Glutamatergic neuron (in vitro differentiated cells): ENCODE measurements around the gene ARID1B. TPM values are rescaled to one million over a fixed set of nuclear protein-coding genes. Genes with fewer than 3 reads are reported as not detected.

Experiments
- DNase-seq: peaks from one replicate; pipeline ENCODE4 v3.0.0; 2022
- H3K27ac Mint-ChIP-seq: one replicate; pipeline ENCODE4 v1.8.0; 2020; ENCODE audit warnings: mild to moderate bottlenecking, mixed read lengths, inconsistent platforms; ENCODE audit not compliant: unreplicated experiment
- H3K27me3 Mint-ChIP-seq: one replicate; pipeline ENCODE4 v1.8.0; 2020; ENCODE audit warnings: mild to moderate bottlenecking, moderate library complexity, mixed read lengths, inconsistent platforms; ENCODE audit not compliant: unreplicated experiment
- H3K36me3 Mint-ChIP-seq: one replicate; pipeline ENCODE4 v1.8.0; 2020; ENCODE audit warnings: mild to moderate bottlenecking, mixed read lengths, inconsistent platforms; ENCODE audit not compliant: unreplicated experiment
- H3K4me1 Mint-ChIP-seq: one replicate; pipeline ENCODE4 v1.8.0; 2020; ENCODE audit warnings: mild to moderate bottlenecking, low read depth, mixed read lengths, inconsistent platforms; ENCODE audit not compliant: unreplicated experiment
- H3K4me3 Mint-ChIP-seq: one replicate; pipeline ENCODE4 v1.8.0; 2020; ENCODE audit warnings: mild to moderate bottlenecking, mixed read lengths, inconsistent platforms; ENCODE audit not compliant: unreplicated experiment
- H3K9me3 Mint-ChIP-seq: one replicate; pipeline ENCODE4 v1.8.0; 2020; ENCODE audit warnings: mild to moderate bottlenecking, moderate library complexity, mixed read lengths, inconsistent platforms; ENCODE audit not compliant: unreplicated experiment
- CTCF ChIP-seq: fragments of 200-600 bp; sonication (generic); IDR thresholded peaks from one replicate; pipeline ENCODE4 v1.5.0; 2021; ENCODE audit not compliant: partially characterized antibody, unreplicated experiment
- total RNA-seq: library from RNA; stranded (reverse); fragmentation: NEBNext Ultra II Directional; extraction: Animal tissue kit (Norgen Biotek cat#: 25700); gene quantifications from one replicate; pipeline ENCODE4 v1.2.1, GENCODE V29; 2021; ENCODE audit not compliant: unreplicated experiment

Gene ARID1B
- total RNA-seq, 1 donor from 2014 or later, result 202 TPM

GRCh38 chr6:156814036-156814581 is 36.9 kb downstream of the ARID1B start:
- Mint-ChIP-seq H3K36me3 (peaks cover 4% of the 10 kb centered on the region), H3K27me3 (peaks cover 2% of the 10 kb centered on the region), H3K9me3 (peaks cover 6% of the 10 kb centered on the region), H3K27ac (no peak overlapping the region), H3K4me3 (no peak overlapping the region), H3K4me1 (peaks cover 40% of the 10 kb centered on the region)
- TF ChIP-seq CTCF, result no peak
- no peak for DNase-seq

GRCh38 chr6:156816505-156816904 is 39.3 kb downstream of the ARID1B start:
- no peak for TF ChIP-seq CTCF
- no peak for DNase-seq
- Mint-ChIP-seq H3K4me1 (peaks cover 32% of the 10 kb centered on the region), H3K4me3 (no peak overlapping the region), H3K9me3 (peaks cover 3% of the 10 kb centered on the region), H3K27ac (no peak overlapping the region), H3K36me3 (no peaks in the 10 kb centered on the region), H3K27me3 (peaks cover 2% of the 10 kb centered on the region)

GRCh38 chr6:156820089-156820798 is 43.1 kb downstream of the ARID1B start:
- Mint-ChIP-seq H3K27ac (peak overlapping the region; percentile 50), H3K4me3 (no peak overlapping the region), H3K9me3 (no peaks in the 10 kb centered on the region), H3K4me1 (peaks cover 22% of the 10 kb centered on the region), H3K27me3 (no peaks in the 10 kb centered on the region), H3K36me3 (no peaks in the 10 kb centered on the region)
- no peak for TF ChIP-seq CTCF
- DNase-seq, result no peak

GRCh38 chr6:156821707-156822106 is 44.5 kb downstream of the ARID1B start:
- no peak for DNase-seq
- TF ChIP-seq CTCF, result no peak
- H3K4me3 Mint-ChIP-seq, result no peak overlapping the region
- H3K9me3 Mint-ChIP-seq, result no peaks in the 10 kb centered on the region
- H3K27ac Mint-ChIP-seq, result no peak overlapping the region
- peaks cover 22% of the 10 kb centered on the region for H3K4me1 Mint-ChIP-seq
- H3K36me3 Mint-ChIP-seq, result no peaks in the 10 kb centered on the region
- H3K27me3 Mint-ChIP-seq, result no peaks in the 10 kb centered on the region

GRCh38 chr6:156822747-156823206 is 45.6 kb downstream of the ARID1B start:
- no peak overlapping the region for H3K4me3 Mint-ChIP-seq
- H3K4me1 Mint-ChIP-seq, result peaks cover 29% of the 10 kb centered on the region
- H3K9me3 Mint-ChIP-seq, result peaks cover 2% of the 10 kb centered on the region
- DNase-seq, result no peak
- no peak overlapping the region for H3K27ac Mint-ChIP-seq
- no peak for TF ChIP-seq CTCF
- no peaks in the 10 kb centered on the region for H3K36me3 Mint-ChIP-seq
- H3K27me3 Mint-ChIP-seq, result no peaks in the 10 kb centered on the region
